H1 (cell line): ENCODE results near the gene PPAN. TPM values are rescaled to one million over a fixed set of nuclear protein-coding genes. Genes with fewer than 3 reads are reported as not detected.

Experiments
- HDAC2 ChIP-seq, 2 experiments: fragments of 300-600 bp in 1 of 2; sonication (generic) in 1 of 2; IDR thresholded peaks; 2 replicates each; pipeline ENCODE4 v1.6.1; 2011 to 2012; ENCODE audit warnings: low read depth in 2 of 2, low read length in 2 of 2, mild to moderate bottlenecking in 2 of 2, moderate library complexity in 2 of 2, borderline replicate concordance in 1 of 2, inconsistent platforms in 1 of 2
- NANOG ChIP-seq: IDR thresholded peaks from 2 replicates; pipeline ENCODE4 v1.6.1; 2011; ENCODE audit warnings: low read length, low read depth, mild to moderate bottlenecking, inconsistent platforms; ENCODE audit not compliant: insufficient read depth, poor library complexity, severe bottlenecking
- polyA plus RNA-seq, 7 experiments: library from polyadenylated mRNA; depleted of rRNA in 3 of 7; stranded (reverse) in 5 of 7; unstranded in 2 of 7; fragments of >200 nt in 5 of 7; fragments of 200-250 nt in 2 of 7; gene quantifications; 1 replicate in 5 of 7; 2 replicates in 1 of 7; 4 replicates in 1 of 7; pipeline versions ENCODE4 v1.2.1 to v1.2.3, GENCODE V29; 2011 to 2013; ENCODE audit warnings: missing spikeins in 2 of 7, mixed read lengths in 2 of 7
- total RNA-seq: library from RNA; stranded (reverse); fragmentation: NEBNext Ultra II Directional; extraction: Animal tissue kit (Norgen Biotek cat#: 25700); gene quantifications from 2 replicates; pipeline ENCODE4 v1.2.1, GENCODE V29; 2021

The PPAN gene
- total and polyA plus RNA-seq, 2 of the 8 experiments (the other 6 are each of a cell fraction or from before 2014, with no cell fraction given), result 48.8 to 74.4 TPM

GRCh38 chr19:10069046-10069445 is 37.1 kb upstream of the PPAN start (continued):
- TF ChIP-seq HDAC2 (IDR thresholded peaks at IDR 0.05; ENCODE audit: borderline replicate concordance in 1 of 2, low read depth in 2 of 2, low read length in 2 of 2) (no peak), NANOG (no peak)
- TF ChIP-seq, all 59 proteins: peak for 0
